ENCODE data around the gene OPCML.

DNA sequence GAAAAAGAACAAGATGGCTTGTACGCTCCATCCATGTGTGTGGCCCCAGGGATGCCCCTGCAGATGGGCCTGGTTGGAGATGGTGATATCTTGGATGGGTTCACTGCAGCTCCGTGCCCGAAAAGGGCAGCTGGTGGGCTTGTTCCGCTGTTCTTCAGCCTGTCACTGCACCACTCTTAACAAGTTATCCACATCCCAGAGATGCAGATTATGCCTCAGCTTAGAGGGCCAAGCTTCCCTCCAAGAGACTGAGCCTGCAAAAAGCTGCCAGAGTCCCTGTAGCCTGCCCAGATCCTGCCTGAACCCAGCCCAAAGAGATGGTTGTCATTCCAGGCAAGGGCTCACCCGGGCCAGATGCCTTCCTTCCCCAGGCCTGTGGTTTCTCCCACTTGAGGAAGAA, 308.0 kb downstream of the OPCML start:
- TF ChIP-seq CTCF (IDR thresholded peaks at IDR 0.05): no peak
- TF ChIP-seq POLR2AphosphoS5 (IDR thresholded peaks at IDR 0.05): no peak

Measured in prostate gland (tissue), 2 donors.